ENCODE results near the gene MBNL1.

GRCh38 chr3:152241142-152242017, 27.3 kb upstream of the MBNL1 start:
- no peak for TF ChIP-seq CTCF (IDR thresholded peaks at IDR 0.05)
- no peak for TF ChIP-seq POLR2AphosphoS5 (IDR thresholded peaks at IDR 0.05; ENCODE audit: low read depth, low read length)
- no peak for TF ChIP-seq SIN3A (IDR thresholded peaks at IDR 0.05; ENCODE audit: borderline replicate concordance, insufficient read depth, low read depth, low read length)
- TF ChIP-seq REST (IDR thresholded peaks at IDR 0.05; ENCODE audit: insufficient read depth in 1 of 2, low read depth in 2 of 2, low read length in 1 of 2): no peak
- no peak for TF ChIP-seq TCF7L2 (IDR thresholded peaks at IDR 0.05; ENCODE audit: low read depth, low read length)

Measured in Panc1 (cell line).